Nephron progenitor cell (in vitro differentiated cells): Measurements from ENCODE around the gene OR5H14.
"Not testable (repeated sequence)": the region's sequence is repeated elsewhere in the genome, so short reads cannot be mapped to it uniquely, and the experiment has no call there.

ENCODE experiments used
- DNase-seq: peaks from one replicate; pipeline ENCODE4 v3.0.0; 2021
- H3K27ac Mint-ChIP-seq: 2 replicates; pipeline ENCODE4 v1.8.0; 2021; ENCODE audit warnings: mild to moderate bottlenecking, moderate library complexity, mixed read lengths
- H3K27me3 Mint-ChIP-seq: 2 replicates; pipeline ENCODE4 v1.8.0; 2021; ENCODE audit warnings: mild to moderate bottlenecking, low read depth, mixed read lengths; ENCODE audit not compliant: poor library complexity
- H3K36me3 Mint-ChIP-seq: 2 replicates; pipeline ENCODE4 v1.8.0; 2021; ENCODE audit warnings: low read depth, mixed read lengths
- H3K4me1 Mint-ChIP-seq: 2 replicates; pipeline ENCODE4 v1.8.0; 2021; ENCODE audit warnings: mixed read lengths
- H3K4me3 Mint-ChIP-seq: 2 replicates; pipeline ENCODE4 v1.8.0; 2021; ENCODE audit warnings: mild to moderate bottlenecking, moderate library complexity, mixed read lengths
- H3K9me3 Mint-ChIP-seq: 2 replicates; pipeline ENCODE4 v1.8.0; 2021; ENCODE audit warnings: mild to moderate bottlenecking, moderate library complexity, mixed read lengths
- TF ChIP-seq, protein P1 (sequence below): fragments of 200-600 bp; sonication (generic); IDR thresholded peaks from 2 replicates; pipeline ENCODE4 v1.5.0; 2021; ENCODE audit warnings: antibody characterized with exemption

Gene OR5H14

DNA sequence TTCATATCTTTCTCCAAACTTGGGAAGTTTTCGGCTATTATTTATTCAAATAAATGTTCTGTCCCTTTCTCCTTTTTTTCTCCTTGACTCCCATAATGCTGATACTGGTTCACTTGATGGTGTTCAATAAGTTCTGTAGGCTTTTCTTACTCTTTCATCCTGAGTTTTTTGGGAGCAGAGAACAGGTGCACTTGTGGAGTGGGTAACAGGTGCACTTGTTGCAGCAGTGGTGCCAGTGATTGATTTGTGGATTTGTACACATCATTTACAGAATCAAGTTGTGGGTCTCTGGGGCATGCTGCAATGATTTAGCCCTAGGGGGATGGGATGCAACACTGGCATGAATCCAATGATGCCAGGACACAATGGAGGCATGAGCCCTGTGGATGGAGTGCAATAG, 31.6 kb upstream of the OR5H14 start:
- H3K36me3 Mint-ChIP-seq: no peaks in the 10 kb centered on the region
- H3K4me1 Mint-ChIP-seq: no peaks in the 10 kb centered on the region
- H3K4me3 Mint-ChIP-seq: no peak overlapping the region
- peaks cover 19% of the 10 kb centered on the region for H3K9me3 Mint-ChIP-seq
- DNase-seq: no peak
- H3K27ac Mint-ChIP-seq: no peak overlapping the region
- no peaks in the 10 kb centered on the region for H3K27me3 Mint-ChIP-seq
- TF ChIP-seq, protein P1, sequence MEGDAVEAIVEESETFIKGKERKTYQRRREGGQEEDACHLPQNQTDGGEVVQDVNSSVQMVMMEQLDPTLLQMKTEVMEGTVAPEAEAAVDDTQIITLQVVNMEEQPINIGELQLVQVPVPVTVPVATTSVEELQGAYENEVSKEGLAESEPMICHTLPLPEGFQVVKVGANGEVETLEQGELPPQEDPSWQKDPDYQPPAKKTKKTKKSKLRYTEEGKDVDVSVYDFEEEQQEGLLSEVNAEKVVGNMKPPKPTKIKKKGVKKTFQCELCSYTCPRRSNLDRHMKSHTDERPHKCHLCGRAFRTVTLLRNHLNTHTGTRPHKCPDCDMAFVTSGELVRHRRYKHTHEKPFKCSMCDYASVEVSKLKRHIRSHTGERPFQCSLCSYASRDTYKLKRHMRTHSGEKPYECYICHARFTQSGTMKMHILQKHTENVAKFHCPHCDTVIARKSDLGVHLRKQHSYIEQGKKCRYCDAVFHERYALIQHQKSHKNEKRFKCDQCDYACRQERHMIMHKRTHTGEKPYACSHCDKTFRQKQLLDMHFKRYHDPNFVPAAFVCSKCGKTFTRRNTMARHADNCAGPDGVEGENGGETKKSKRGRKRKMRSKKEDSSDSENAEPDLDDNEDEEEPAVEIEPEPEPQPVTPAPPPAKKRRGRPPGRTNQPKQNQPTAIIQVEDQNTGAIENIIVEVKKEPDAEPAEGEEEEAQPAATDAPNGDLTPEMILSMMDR: no peak

DNA sequence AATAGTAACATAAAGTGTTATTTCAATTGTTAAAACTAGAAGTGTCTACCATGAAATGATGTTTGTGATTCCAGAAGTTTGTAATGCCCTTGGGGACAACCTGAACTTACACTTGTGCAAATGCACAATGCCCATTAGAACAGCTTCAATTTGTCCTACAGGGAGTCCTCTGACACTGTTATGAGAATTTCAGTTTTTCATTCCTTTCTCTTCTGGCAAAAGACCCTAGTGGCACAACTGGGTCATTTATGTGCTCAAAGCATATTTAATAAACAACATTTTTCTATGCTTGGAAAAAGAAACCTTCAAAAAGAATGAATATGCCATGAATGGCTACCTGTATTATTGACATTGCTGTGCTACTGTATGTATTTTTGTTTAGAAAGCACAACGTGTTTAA, 16.9 kb upstream of the OR5H14 start, which contains the start of gene OR5H1:
Gene OR5H1, plus strand, starts transcription at position 301 of the 400 bp plus-strand sequence. CDS start 1,977 bp downstream, outside the sequence.
- no peaks in the 10 kb centered on the region for H3K4me1 Mint-ChIP-seq
- H3K9me3 Mint-ChIP-seq: no peaks in the 10 kb centered on the region
- no peak within 1 kb of the TSS for H3K4me3 Mint-ChIP-seq
- TF ChIP-seq, protein P1: no peak
- no peaks in the 10 kb centered on the region for H3K36me3 Mint-ChIP-seq
- no peak for DNase-seq
- peaks cover 6% of the 10 kb centered on the region for H3K27me3 Mint-ChIP-seq
- no peak within 1 kb of the TSS for H3K27ac Mint-ChIP-seq

DNA sequence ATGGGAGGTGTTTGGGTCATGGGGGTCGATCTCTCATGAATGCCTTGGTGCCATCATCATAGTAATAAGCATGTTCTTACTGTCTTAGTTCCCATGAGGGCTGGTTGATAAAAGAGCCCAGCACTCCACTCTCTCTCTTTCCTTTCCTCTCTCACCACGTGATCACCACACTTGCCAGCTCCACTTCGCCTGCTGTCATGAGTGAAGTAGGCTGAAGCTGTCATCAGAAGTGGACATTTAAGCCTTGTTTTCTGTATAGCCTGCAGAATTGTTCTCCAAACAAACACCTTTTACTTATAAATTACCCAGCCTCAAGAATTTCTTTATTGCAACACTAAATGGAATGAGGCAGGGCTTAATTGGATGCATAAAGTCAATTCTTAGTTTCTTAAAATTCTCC, 10.6 kb upstream of the OR5H14 start:
- Mint-ChIP-seq H3K4me3 (no peak overlapping the region), H3K36me3 (no peaks in the 10 kb centered on the region), H3K4me1 (no peaks in the 10 kb centered on the region), H3K27ac (no peak overlapping the region), H3K9me3 (no peaks in the 10 kb centered on the region), H3K27me3 (no peaks in the 10 kb centered on the region)
- DNase-seq: no peak
- TF ChIP-seq, protein P1: no peak

DNA sequence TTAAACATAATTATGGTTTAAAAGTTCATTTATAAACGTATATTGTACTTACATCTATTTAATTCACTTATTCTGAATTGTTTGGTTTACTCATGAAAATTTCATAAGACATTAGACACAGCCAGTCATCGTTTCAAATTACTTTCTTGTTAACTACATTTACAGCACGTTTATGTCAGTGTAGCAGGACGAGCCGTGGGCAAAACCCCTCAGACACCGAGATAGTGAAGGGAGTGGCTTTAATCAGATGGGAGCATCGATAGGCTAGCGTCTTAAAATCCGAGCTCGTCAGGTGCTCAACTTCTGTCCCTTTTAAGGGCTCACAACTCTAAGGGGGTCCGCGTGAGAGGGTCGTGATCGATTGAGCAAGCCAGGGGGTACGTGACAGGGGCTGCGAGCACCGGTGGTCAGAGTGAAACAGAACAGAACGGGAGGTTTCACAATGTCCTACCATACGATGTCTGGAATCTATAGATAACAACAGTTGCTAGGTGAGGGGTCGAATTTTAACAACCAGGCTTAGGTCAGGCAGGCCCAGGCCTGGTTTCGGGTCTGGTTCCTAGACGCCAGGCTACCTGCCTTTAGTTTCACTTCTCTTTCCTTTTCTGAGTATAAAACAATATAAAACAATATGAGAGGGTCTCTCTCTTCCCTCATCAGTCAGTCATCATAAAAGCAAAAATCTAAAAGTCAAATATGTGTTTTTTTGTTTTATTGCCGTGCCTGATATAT, 9.3 kb upstream of the OR5H14 start:
- H3K27ac Mint-ChIP-seq, H3K4me3 Mint-ChIP-seq, H3K4me1 Mint-ChIP-seq, H3K36me3 Mint-ChIP-seq, H3K9me3 Mint-ChIP-seq, DNase-seq, H3K27me3 Mint-ChIP-seq: not testable (repeated sequence)

DNA sequence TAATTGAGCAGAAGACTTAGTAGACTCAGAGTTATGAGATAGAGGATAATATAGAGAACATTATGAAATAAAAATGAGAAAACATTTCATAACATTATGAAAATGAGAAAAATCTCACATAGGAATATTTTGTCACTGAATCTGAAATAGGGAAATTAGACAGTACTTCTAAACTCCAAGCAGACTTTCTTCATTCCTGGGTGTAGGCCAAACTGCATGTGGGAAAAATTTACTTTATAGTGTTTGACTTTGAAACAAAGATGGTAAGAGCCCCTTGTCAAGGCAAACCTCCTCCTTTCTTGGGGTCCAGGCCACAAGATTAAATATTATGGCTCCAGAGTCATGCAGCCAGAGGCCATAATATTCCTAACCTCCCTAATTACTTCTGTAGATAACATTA, 6.7 kb upstream of the OR5H14 start:
- H3K27ac Mint-ChIP-seq: no peak overlapping the region
- no peak overlapping the region for H3K4me3 Mint-ChIP-seq
- H3K4me1 Mint-ChIP-seq: no peaks in the 10 kb centered on the region
- no peaks in the 10 kb centered on the region for H3K36me3 Mint-ChIP-seq
- H3K27me3 Mint-ChIP-seq: peaks cover 5% of the 10 kb centered on the region
- TF ChIP-seq, protein P1: no peak
- DNase-seq: no peak
- no peaks in the 10 kb centered on the region for H3K9me3 Mint-ChIP-seq

DNA sequence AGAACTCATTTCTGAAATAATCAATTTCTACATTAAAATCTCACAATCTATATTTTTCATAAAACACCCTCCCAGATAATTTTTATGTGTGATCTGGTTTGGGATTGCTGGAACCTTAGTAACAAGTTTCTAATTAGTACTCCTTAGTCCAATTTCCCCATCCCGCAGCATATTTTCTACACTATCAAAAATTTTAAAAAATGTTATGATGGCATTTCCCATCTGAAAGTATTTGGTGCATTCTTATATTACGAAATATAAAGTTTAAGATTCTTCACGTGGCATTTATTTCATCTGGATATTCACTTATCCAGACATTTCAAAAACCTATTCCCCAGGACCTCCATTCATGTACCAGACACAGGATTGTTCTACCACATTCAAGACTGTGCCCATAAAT, 1.5 kb downstream of the OR5H14 start:
- H3K27me3 Mint-ChIP-seq: no peaks in the 10 kb centered on the region
- DNase-seq: no peak
- no peaks in the 10 kb centered on the region for H3K36me3 Mint-ChIP-seq
- no peaks in the 10 kb centered on the region for H3K9me3 Mint-ChIP-seq
- H3K4me1 Mint-ChIP-seq: no peaks in the 10 kb centered on the region
- H3K27ac Mint-ChIP-seq: no peak overlapping the region
- H3K4me3 Mint-ChIP-seq: no peak overlapping the region
- TF ChIP-seq, protein P1: no peak

DNA sequence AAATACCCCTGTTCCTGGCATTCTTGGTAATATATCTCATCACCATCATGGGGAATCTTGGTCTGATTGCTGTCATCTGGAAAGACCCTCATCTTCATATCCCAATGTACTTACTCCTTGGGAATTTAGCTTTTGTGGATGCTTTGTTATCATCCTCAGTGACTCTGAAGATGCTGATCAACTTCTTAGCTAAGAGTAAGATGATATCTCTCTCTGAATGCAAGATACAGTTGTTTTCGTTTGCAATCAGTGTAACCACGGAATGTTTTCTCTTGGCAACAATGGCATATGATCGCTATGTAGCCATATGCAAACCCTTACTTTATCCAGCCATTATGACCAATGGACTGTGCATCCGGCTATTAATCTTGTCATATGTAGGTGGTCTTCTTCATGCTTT, 2.2 kb downstream of the OR5H14 start:
- not testable (repeated sequence) for H3K9me3 Mint-ChIP-seq, H3K36me3 Mint-ChIP-seq, H3K4me3 Mint-ChIP-seq, H3K27ac Mint-ChIP-seq, H3K4me1 Mint-ChIP-seq, H3K27me3 Mint-ChIP-seq, DNase-seq
